Activated CD8-positive, alpha-beta memory T cell treated with anti-CD3 and anti-CD28 coated beads, Interleukin-2, amount 10 ng/mL, durations not matched to agents 7 days and 5 days (primary cell): ENCODE data around the gene TMEM145. TPM values are rescaled to one million over a fixed set of nuclear protein-coding genes. Genes with fewer than 3 reads are reported as not detected.

Experiments
- ATAC-seq: fragments of 150-1000 bp; cut with Tn5 transposase; one replicate; pipeline ENCODE4 v1.10.0; 2021; ENCODE audit warnings: moderate library complexity
- CTCF ChIA-PET: fragments of 350-600 bp; sonication (Branson Sonifier 250); formaldehyde crosslinking; loops from one replicate; lab custom pipeline; 2021; ENCODE audit warnings: antibody characterized with exemption; lab: Charles Lee
- DNase-seq: peaks from one replicate; pipeline ENCODE4 v3.0.0-alpha.2; 2020
- H3K27ac Mint-ChIP-seq: one replicate; pipeline ENCODE4 v1.8.0; 2021; ENCODE audit warnings: mild to moderate bottlenecking, mixed read lengths
- H3K27me3 Mint-ChIP-seq: one replicate; pipeline ENCODE4 v1.8.0; 2021; ENCODE audit warnings: mixed read lengths
- H3K36me3 Mint-ChIP-seq: one replicate; pipeline ENCODE4 v1.8.0; 2021; ENCODE audit warnings: mild to moderate bottlenecking, mixed read lengths
- H3K4me1 Mint-ChIP-seq: one replicate; pipeline ENCODE4 v1.8.0; 2021; ENCODE audit warnings: mixed read lengths
- H3K4me3 Mint-ChIP-seq: one replicate; pipeline ENCODE4 v1.8.0; 2021; ENCODE audit warnings: mild to moderate bottlenecking, moderate library complexity, mixed read lengths
- H3K9me3 Mint-ChIP-seq: one replicate; pipeline ENCODE4 v1.8.0; 2022; ENCODE audit warnings: low read depth, mixed read lengths
- total RNA-seq, 2 experiments: library from RNA; stranded (reverse); gene quantifications; one replicate each; pipeline ENCODE4 v1.2.3, GENCODE V29; 2021

The TMEM145 gene
- total RNA-seq, 2 experiments from 2014 or later = 0.15 to 1.1 TPM

DNA sequence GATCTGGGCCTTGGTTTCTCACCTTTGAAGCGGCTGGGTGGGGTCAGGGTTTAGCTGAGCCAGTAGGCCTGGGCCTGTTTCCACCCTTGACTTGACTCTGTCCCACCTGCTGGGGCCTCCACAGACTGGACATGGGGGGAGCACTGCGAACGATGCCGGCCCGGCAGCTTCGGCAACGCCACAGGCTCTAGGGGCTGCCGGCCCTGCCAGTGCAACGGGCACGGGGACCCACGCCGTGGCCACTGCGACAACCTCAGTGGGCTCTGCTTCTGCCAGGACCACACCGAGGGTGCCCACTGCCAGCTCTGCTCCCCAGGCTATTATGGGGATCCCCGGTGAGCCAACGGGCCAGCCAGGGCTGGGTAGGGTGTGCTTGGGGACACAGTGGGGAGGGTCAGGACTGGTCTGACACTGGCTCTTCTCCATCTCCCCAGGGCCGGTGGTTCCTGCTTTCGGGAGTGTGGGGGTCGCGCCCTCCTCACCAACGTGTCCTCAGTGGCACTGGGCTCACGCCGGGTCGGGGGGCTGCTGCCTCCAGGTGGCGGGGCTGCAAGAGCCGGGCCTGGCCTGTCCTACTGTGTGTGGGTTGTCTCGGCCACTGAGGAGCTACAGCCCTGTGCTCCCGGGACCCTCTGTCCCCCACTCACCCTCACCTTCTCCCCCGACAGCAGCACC, 40.4 kb downstream of the TMEM145 start:
- no peak for DNase-seq
- CTCF ChIA-PET = no interaction called here
- no peaks in the 10 kb centered on the region for H3K27me3 Mint-ChIP-seq

DNA sequence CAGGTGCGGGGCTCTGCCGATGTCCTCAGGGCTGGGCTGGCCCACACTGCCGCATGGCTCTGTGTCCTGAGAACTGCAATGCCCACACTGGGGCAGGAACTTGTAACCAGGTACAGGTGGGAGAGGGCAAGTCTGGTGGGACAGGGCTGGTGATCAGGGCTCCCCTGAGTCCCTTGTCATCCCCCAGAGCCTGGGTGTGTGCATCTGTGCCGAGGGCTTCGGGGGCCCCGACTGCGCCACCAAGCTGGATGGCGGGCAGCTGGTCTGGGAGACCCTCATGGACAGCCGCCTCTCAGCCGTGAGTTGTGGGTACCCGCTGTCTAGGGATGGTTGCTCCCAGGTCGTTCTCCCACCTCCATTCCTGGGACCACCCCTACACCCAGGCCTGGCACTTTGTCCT, 42.8 kb downstream of the TMEM145 start:
- Mint-ChIP-seq H3K27ac (no peak overlapping the region), H3K9me3 (no peaks in the 10 kb centered on the region), H3K4me3 (no peak overlapping the region), H3K36me3 (no peaks in the 10 kb centered on the region), H3K4me1 (peaks cover 5% of the 10 kb centered on the region), H3K27me3 (no peaks in the 10 kb centered on the region)
- ATAC-seq = no peak
- CTCF ChIA-PET = no interaction called here
- DNase-seq = no peak

More for the DNA sequence above, 40.4 kb downstream of the TMEM145 start:
- H3K4me1 Mint-ChIP-seq = peaks cover 2% of the 10 kb centered on the region
- no peak for ATAC-seq
- no peaks in the 10 kb centered on the region for H3K9me3 Mint-ChIP-seq
- no peaks in the 10 kb centered on the region for H3K36me3 Mint-ChIP-seq
- H3K4me3 Mint-ChIP-seq = no peak overlapping the region
- H3K27ac Mint-ChIP-seq = no peak overlapping the region

DNA sequence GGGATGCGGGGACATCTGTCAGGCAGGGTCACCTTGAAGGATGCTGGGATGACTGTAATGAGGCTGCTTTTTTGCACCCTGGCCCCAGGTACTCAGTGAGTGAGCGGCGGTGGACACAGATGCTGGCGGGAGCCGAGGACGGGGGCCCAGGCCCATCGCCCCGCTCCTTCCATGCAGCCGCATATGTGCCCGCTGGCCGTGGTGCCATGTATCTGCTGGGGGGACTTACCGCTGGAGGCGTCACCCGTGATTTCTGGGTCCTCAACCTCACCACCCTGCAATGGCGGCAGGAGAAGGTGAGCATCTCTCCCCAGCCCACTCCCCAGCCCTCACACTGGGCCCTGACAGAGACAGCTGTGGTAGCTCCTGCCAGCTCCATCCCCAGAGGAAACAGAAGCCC, 43.6 kb downstream of the TMEM145 start:
- Mint-ChIP-seq H3K36me3 (no peaks in the 10 kb centered on the region), H3K27ac (no peak overlapping the region), H3K4me3 (no peak overlapping the region), H3K9me3 (no peaks in the 10 kb centered on the region), H3K4me1 (peaks cover 5% of the 10 kb centered on the region), H3K27me3 (no peaks in the 10 kb centered on the region)
- ATAC-seq (no peak), DNase-seq (no peak)
- CTCF ChIA-PET = no interaction called here

DNA sequence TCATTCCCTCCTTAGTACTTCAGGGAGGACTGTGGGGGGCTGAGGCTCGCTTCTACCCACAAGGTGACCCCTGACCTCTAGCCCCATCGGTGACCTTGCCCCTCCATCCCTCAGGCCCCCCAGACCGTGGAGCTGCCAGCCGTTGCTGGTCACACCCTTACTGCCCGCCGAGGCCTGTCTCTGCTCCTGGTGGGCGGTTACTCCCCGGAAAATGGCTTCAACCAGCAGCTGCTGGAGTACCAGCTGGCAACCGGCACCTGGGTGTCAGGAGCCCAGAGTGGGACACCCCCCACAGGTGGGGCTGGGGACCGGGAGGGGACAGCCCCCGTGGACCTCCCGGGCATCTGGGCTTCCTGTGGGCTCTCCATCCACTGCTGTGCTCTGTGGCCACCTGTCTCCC, 44.2 kb downstream of the TMEM145 start:
- H3K4me1 Mint-ChIP-seq = peaks cover 5% of the 10 kb centered on the region
- no peaks in the 10 kb centered on the region for H3K9me3 Mint-ChIP-seq
- H3K27me3 Mint-ChIP-seq = no peaks in the 10 kb centered on the region
- no peak for ATAC-seq
- H3K4me3 Mint-ChIP-seq = no peak overlapping the region
- H3K36me3 Mint-ChIP-seq = no peaks in the 10 kb centered on the region
- no peak overlapping the region for H3K27ac Mint-ChIP-seq
- no peak for DNase-seq
- CTCF ChIA-PET = no interaction called here

DNA sequence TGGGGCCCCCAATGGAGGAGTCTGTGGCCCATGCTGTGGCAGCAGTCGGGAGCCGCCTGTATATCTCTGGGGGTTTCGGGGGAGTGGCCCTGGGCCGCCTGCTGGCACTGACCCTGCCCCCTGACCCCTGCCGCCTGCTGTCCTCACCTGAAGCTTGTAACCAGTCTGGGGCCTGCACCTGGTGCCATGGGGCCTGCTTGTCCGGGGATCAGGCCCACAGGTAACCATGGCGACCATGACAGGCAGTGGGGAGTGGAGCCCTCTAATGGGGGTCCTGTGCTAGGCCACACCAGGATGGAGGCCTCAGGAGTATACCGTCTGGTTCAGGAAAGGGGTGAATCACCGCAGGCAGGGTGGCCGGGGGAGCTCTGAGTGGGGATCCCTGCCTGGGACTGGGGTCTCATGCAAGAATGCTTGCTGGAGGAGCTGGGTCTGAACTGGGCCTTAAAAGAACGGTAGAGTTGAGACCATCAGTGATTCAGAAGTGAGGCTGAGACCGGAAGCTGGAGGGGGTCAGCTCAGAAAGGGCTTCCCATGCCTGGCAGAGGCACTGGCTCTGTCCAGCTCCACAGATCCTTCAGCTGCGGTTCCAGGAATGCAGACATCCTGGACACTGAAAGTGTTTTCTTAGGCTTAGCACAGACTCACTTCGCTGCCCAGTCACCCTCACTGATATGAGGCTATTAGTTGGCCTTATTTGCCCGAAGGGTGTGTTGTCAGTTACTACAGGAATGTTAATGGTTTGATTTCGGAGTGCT, 47.9 kb downstream of the TMEM145 start:
- no peaks in the 10 kb centered on the region for H3K27me3 Mint-ChIP-seq
- no peak overlapping the region for H3K27ac Mint-ChIP-seq
- H3K4me1 Mint-ChIP-seq = peaks cover 5% of the 10 kb centered on the region
- H3K9me3 Mint-ChIP-seq = peaks cover 2% of the 10 kb centered on the region
- no peak overlapping the region for H3K4me3 Mint-ChIP-seq
- H3K36me3 Mint-ChIP-seq = peaks cover 14% of the 10 kb centered on the region
- no peak for ATAC-seq
- no peak for DNase-seq
- CTCF ChIA-PET = interaction anchor here (0.8 kb wide), 1 partner anchor 41 kb away, joined by 3 read pairs; no protein-coding TSS in a partner anchor

DNA sequence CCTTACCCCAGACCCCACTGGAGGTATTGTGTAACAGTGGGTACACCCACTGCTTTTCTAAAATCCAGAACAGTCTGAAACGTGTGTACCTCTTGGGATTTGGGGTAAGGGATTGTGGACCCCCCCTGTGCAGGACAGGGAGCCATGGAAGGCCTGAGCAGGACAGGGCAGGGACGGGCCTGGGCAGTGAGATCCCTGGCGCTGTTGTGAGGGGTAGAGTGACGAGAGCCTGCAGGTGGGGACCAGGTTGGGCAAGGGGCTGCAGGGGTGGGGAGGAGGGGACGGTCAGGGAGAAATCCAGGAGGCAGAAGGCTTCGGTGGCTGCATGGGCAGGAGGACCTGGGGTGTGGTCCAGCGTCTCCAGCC, 48.4 kb downstream of the TMEM145 start:
- H3K4me1 Mint-ChIP-seq = peaks cover 5% of the 10 kb centered on the region
- no peak overlapping the region for H3K27ac Mint-ChIP-seq
- peaks cover 2% of the 10 kb centered on the region for H3K9me3 Mint-ChIP-seq
- H3K27me3 Mint-ChIP-seq = no peaks in the 10 kb centered on the region
- peaks cover 14% of the 10 kb centered on the region for H3K36me3 Mint-ChIP-seq
- ATAC-seq = no peak
- CTCF ChIA-PET = interaction anchor here (0.8 kb wide), 1 partner anchor 41 kb away, joined by 3 read pairs; no protein-coding TSS in a partner anchor
- DNase-seq = no peak
- H3K4me3 Mint-ChIP-seq = no peak overlapping the region

DNA sequence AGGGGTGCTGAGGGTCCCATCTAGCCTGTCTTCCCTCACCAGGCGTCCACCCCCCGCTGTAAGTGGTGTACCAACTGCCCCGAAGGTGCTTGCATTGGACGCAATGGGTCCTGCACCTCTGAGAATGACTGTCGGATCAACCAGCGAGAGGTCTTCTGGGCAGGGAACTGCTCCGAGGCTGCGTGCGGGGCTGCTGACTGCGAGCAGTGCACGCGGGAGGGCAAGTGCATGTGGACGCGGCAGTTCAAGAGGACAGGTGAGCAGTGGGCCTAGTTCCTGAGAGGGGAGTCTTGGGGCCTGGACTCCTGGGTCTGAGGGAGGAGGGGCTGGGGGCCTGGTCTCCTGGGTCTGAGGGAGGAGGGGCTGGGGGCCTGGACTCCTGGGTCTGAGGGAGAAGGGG, 49.2 kb downstream of the TMEM145 start:
- Mint-ChIP-seq H3K36me3 (peaks cover 14% of the 10 kb centered on the region), H3K4me1 (peaks cover 5% of the 10 kb centered on the region), H3K4me3 (no peak overlapping the region), H3K27ac (no peak overlapping the region), H3K27me3 (no peaks in the 10 kb centered on the region), H3K9me3 (peaks cover 2% of the 10 kb centered on the region)
- DNase-seq = no peak
- ATAC-seq = no peak
- CTCF ChIA-PET = no interaction called here

DNA sequence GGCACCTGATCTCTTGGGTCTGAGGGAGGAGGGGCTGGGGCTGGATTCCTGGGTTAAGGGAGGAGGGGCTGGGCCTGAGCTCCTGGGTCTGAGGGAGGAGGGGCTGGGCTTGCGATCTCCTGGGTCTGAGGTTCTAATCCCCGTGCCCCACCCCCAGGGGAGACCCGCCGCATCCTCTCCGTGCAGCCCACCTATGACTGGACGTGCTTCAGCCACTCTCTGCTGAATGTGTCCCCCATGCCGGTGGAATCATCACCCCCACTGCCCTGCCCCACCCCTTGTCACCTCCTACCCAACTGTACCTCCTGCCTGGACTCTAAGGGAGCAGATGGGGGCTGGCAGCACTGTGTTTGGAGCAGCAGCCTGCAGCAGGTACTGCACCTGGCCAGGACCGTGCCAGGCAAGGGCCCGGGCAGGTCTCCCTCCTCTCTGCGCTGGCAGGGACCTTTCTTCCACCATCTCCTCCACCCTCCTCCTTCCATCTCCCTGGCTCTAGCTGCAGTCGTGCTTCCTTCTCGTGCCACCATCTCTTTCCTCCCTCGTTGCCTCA, 49.9 kb downstream of the TMEM145 start:
- H3K27ac Mint-ChIP-seq = no peak overlapping the region

DNA sequence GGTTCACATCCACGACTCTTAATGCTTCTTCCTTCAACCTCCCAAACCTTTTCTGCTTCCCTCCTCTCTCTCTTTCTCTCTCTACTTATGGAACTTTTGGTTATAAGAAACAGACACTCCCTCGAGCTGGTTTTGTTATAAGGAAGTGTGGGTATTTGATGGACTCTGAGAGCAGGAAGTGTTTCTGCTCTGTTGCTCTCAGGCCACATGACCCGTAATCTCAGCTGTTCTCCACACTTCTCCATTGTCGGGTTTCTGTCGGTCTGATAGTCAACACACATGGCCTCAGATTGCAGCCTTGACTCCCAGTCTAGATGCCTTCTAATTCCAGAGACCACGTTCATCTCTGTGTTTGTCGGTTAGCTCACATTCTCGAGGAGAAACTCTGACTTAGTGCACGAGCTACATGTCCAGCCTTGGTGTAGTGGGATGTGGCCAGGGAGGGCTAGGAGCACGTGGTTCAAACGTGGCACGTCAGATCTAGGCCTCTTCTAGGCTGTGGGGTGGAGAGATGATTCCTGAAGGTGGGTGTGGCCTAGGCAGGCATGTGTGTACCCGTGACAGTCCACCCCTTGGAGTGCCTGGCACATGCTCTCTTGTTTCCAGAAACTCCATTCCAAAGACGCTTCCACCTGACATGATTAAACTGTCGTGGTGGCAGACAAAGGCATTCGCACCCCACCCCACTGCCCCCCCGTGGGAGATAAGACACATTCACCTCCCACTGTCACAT, 50.7 kb downstream of the TMEM145 start:
- DNase-seq = no peak
- Mint-ChIP-seq H3K9me3 (peaks cover 2% of the 10 kb centered on the region), H3K27ac (no peak overlapping the region), H3K36me3 (peaks cover 14% of the 10 kb centered on the region), H3K4me3 (no peak overlapping the region), H3K4me1 (peaks cover under 1% of the 10 kb centered on the region), H3K27me3 (no peaks in the 10 kb centered on the region)
- CTCF ChIA-PET = no interaction called here
- no peak for ATAC-seq

More for the DNA sequence above, 49.9 kb downstream of the TMEM145 start:
- ATAC-seq = no peak
- peaks cover 2% of the 10 kb centered on the region for H3K9me3 Mint-ChIP-seq
- peaks cover 14% of the 10 kb centered on the region for H3K36me3 Mint-ChIP-seq
- H3K4me1 Mint-ChIP-seq = peaks cover 5% of the 10 kb centered on the region
- CTCF ChIA-PET = no interaction called here
- H3K4me3 Mint-ChIP-seq = no peak overlapping the region
- no peaks in the 10 kb centered on the region for H3K27me3 Mint-ChIP-seq
- no peak for DNase-seq

DNA sequence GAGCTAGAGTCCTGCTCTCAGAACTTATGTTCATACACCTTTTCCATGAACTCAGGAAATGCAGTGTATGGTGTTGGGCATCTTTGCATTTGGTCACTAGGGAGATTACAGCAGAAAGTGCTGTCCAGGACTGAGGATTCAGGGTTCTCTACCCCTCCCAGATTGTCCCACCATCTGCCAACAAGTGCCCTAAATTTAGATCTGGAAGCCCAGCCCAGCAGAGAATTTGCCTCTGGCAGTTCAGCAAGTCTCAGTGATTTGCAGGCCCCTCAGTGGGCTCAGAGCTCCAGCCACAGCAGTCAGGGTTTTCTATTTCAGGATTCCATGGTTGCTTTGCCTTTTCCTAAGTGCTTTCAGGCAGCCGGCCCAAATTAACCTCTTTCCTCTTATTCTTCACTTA, 53.6 kb downstream of the TMEM145 start:
- CTCF ChIA-PET = no interaction called here
- no peaks in the 10 kb centered on the region for H3K4me1 Mint-ChIP-seq
- no peaks in the 10 kb centered on the region for H3K27me3 Mint-ChIP-seq
- DNase-seq = no peak
- peaks cover 2% of the 10 kb centered on the region for H3K9me3 Mint-ChIP-seq
- peaks cover 14% of the 10 kb centered on the region for H3K36me3 Mint-ChIP-seq
- no peak for ATAC-seq
- H3K27ac Mint-ChIP-seq = no peak overlapping the region
- H3K4me3 Mint-ChIP-seq = no peak overlapping the region

DNA sequence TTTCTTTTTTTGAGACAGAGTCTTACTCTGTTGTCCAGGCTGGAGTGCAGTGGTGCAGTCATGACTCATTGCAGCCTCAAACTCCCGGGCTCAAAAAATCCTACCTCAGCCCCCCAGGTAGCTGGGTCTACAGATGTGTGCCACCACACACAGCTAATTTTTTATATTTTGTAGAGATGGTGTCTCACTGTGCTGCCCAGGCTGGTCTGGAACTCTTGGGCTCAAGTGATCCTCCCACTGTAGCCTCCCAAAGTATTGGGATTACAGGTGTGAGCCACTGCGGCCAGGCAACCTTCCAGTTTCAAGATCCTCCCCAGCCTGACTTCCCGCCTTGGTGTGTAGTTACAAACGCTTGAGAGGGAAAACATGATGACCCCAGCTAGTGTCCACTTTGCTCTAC, 54.8 kb downstream of the TMEM145 start:
- Mint-ChIP-seq H3K36me3 (peaks cover 14% of the 10 kb centered on the region), H3K27me3 (no peaks in the 10 kb centered on the region), H3K9me3 (peaks cover 2% of the 10 kb centered on the region), H3K27ac (no peak overlapping the region), H3K4me1 (no peaks in the 10 kb centered on the region), H3K4me3 (no peak overlapping the region)
- no peak for DNase-seq
- CTCF ChIA-PET = no interaction called here
- no peak for ATAC-seq

DNA sequence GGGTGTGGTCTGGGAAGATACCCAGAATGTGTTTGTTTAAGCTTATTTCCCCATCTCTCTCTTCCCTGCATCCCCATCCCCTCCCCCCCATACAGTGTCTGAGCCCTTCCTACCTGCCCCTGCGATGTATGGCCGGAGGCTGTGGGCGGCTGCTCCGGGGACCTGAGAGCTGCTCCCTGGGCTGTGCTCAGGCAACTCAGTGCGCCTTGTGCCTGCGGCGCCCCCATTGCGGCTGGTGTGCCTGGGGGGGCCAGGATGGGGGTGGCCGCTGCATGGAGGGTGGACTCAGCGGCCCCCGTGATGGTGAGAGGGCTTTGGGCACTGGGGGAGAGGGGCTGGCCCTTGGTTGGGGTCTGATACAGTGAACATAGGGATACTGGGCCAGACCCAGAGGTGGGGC, 55.3 kb downstream of the TMEM145 start:
- ATAC-seq (no peak), DNase-seq (no peak)
- Mint-ChIP-seq H3K36me3 (peaks cover 12% of the 10 kb centered on the region), H3K4me1 (no peaks in the 10 kb centered on the region), H3K27me3 (no peaks in the 10 kb centered on the region), H3K27ac (no peak overlapping the region), H3K9me3 (peaks cover 2% of the 10 kb centered on the region), H3K4me3 (no peak overlapping the region)
- CTCF ChIA-PET = no interaction called here

DNA sequence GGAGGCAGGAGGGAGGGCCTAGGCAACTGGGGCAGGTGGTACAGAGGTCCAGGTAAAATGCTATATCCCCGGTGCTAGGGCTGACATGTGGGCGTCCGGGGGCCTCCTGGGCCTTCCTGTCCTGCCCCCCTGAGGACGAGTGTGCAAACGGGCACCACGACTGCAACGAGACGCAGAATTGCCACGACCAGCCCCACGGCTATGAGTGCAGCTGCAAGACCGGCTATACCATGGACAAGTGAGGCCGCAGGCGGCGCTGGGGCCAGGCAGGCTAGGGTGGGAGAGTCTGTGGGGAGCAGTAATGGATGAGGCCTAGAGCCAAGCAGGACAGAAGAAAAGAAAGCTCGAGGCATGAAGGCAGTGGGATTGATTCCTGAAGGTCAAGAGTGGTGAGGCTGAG, 55.7 kb downstream of the TMEM145 start:
- Mint-ChIP-seq H3K27me3 (no peaks in the 10 kb centered on the region), H3K27ac (no peak overlapping the region), H3K4me3 (no peak overlapping the region), H3K4me1 (no peaks in the 10 kb centered on the region), H3K36me3 (peaks cover 9% of the 10 kb centered on the region), H3K9me3 (peaks cover 2% of the 10 kb centered on the region)
- ATAC-seq = no peak
- no peak for DNase-seq
- CTCF ChIA-PET = no interaction called here
